Measurements from ENCODE around the gene RAB18.
A peak's percentile ranks its signal among the peaks of the same experiment; 100 is the strongest.

Gene RAB18

DNA sequence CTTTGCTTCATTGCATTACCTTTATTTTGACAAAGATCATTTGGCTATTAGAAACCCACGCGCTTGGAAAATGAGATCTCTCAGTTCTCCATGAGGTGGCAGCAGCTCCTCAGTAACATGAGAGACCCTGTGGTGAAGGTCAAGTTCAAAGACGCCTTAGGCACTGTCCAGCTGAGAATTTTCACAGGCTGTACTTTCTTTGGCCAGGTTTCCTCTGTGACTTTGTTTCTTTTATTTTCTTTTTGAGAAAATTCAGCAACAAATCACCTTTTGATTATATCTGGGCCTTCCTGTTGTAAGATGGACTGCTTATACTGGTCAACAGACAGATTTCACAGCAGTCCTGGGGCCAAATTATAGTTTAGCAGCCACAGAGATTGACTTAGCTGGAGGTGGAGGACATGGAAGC is 54.5 kb downstream of the RAB18 start:
- Histone ChIP-seq H3K4me2 (no peak overlapping the region), H3K9ac (no peak overlapping the region), H2AFZ (ENCODE audit: low read depth) (no peak overlapping the region), H4K20me1 (ENCODE audit: insufficient read depth) (no peaks in the 10 kb centered on the region), H3K27ac (no peak overlapping the region), H3K4me1 (ENCODE audit: low read depth, poor library complexity, severe bottlenecking) (no peaks in the 10 kb centered on the region), H3K79me2 (ENCODE audit: insufficient read depth, low read depth) (no peaks in the 10 kb centered on the region), H3K36me3 (ENCODE audit: insufficient read depth) (no peaks in the 10 kb centered on the region), H3K27me3 (ENCODE audit: insufficient read depth, low read depth) (no peaks in the 10 kb centered on the region), H3K4me3 (IDR thresholded peaks at IDR 0.05; ENCODE audit: insufficient read depth, low read depth, low read length) (no peak overlapping the region)
- TF ChIP-seq, protein P1, sequence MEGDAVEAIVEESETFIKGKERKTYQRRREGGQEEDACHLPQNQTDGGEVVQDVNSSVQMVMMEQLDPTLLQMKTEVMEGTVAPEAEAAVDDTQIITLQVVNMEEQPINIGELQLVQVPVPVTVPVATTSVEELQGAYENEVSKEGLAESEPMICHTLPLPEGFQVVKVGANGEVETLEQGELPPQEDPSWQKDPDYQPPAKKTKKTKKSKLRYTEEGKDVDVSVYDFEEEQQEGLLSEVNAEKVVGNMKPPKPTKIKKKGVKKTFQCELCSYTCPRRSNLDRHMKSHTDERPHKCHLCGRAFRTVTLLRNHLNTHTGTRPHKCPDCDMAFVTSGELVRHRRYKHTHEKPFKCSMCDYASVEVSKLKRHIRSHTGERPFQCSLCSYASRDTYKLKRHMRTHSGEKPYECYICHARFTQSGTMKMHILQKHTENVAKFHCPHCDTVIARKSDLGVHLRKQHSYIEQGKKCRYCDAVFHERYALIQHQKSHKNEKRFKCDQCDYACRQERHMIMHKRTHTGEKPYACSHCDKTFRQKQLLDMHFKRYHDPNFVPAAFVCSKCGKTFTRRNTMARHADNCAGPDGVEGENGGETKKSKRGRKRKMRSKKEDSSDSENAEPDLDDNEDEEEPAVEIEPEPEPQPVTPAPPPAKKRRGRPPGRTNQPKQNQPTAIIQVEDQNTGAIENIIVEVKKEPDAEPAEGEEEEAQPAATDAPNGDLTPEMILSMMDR (conservative IDR thresholded peaks at IDR 0.05; ENCODE audit: low read depth, low read length), result peak; percentile 94

DNA sequence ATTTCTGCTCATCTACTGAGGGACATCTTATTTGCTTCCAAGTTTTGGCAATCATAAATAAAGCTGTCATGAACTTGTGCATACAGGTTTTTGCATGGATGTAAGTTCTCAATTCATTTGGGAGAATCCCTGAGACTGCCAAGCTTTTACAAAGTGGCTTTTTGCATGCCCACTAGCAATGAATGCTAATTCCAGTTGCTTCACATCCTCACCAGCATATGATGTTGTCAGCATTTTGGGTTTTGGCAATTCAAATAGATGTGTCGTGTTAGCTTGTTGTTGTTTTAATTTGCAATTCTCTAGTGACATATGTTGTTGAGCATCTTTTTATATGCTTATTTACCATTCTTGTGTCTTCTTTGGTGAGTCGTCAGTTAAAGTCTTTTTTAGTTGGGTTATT is 57.2 kb downstream of the RAB18 start:
- Histone ChIP-seq H4K20me1 (ENCODE audit: insufficient read depth) (no peaks in the 10 kb centered on the region), H3K4me1 (ENCODE audit: low read depth, poor library complexity, severe bottlenecking) (no peaks in the 10 kb centered on the region), H3K79me2 (ENCODE audit: insufficient read depth, low read depth) (no peaks in the 10 kb centered on the region), H3K36me3 (ENCODE audit: insufficient read depth) (no peaks in the 10 kb centered on the region), H3K4me2 (no peak overlapping the region), H3K4me3 (IDR thresholded peaks at IDR 0.05; ENCODE audit: insufficient read depth, low read depth, low read length) (no peak overlapping the region), H3K27ac (no peak overlapping the region), H3K9ac (no peak overlapping the region), H3K27me3 (ENCODE audit: insufficient read depth, low read depth) (no peaks in the 10 kb centered on the region), H2AFZ (ENCODE audit: low read depth) (no peak overlapping the region)
- TF ChIP-seq, protein P1 (conservative IDR thresholded peaks at IDR 0.05; ENCODE audit: low read depth, low read length), result no peak

GRCh38 chr10:27564398-27564797 is 60.3 kb downstream of the RAB18 start:
- TF ChIP-seq, protein P1 (conservative IDR thresholded peaks at IDR 0.05; ENCODE audit: low read depth, low read length), result no peak

GRCh38 chr10:27564880-27565279 is 60.8 kb downstream of the RAB18 start:
- Histone ChIP-seq H3K9ac (no peak overlapping the region), H3K4me3 (IDR thresholded peaks at IDR 0.05; ENCODE audit: insufficient read depth, low read depth, low read length) (no peak overlapping the region), H3K79me2 (ENCODE audit: insufficient read depth, low read depth) (no peaks in the 10 kb centered on the region), H3K4me1 (ENCODE audit: low read depth, poor library complexity, severe bottlenecking) (no peaks in the 10 kb centered on the region), H4K20me1 (ENCODE audit: insufficient read depth) (no peaks in the 10 kb centered on the region), H3K27ac (no peak overlapping the region), H3K36me3 (ENCODE audit: insufficient read depth) (no peaks in the 10 kb centered on the region), H3K27me3 (ENCODE audit: insufficient read depth, low read depth) (no peaks in the 10 kb centered on the region), H3K4me2 (no peak overlapping the region), H2AFZ (ENCODE audit: low read depth) (no peak overlapping the region)
- TF ChIP-seq, protein P1 (conservative IDR thresholded peaks at IDR 0.05; ENCODE audit: low read depth, low read length), result no peak

More at GRCh38 chr10:27564398-27564797, 60.3 kb downstream of the RAB18 start:
- H3K27me3 ChIP-seq (ENCODE audit: insufficient read depth, low read depth), result no peaks in the 10 kb centered on the region
- no peaks in the 10 kb centered on the region for H3K36me3 ChIP-seq (ENCODE audit: insufficient read depth)
- no peak overlapping the region for H2AFZ ChIP-seq (ENCODE audit: low read depth)
- H4K20me1 ChIP-seq (ENCODE audit: insufficient read depth), result no peaks in the 10 kb centered on the region
- no peak overlapping the region for H3K9ac ChIP-seq
- no peaks in the 10 kb centered on the region for H3K4me1 ChIP-seq (ENCODE audit: low read depth, poor library complexity, severe bottlenecking)
- no peak overlapping the region for H3K4me3 ChIP-seq (IDR thresholded peaks at IDR 0.05; ENCODE audit: insufficient read depth, low read depth, low read length)
- H3K79me2 ChIP-seq (ENCODE audit: insufficient read depth, low read depth), result no peaks in the 10 kb centered on the region
- no peak overlapping the region for H3K27ac ChIP-seq
- H3K4me2 ChIP-seq, result no peak overlapping the region
